Transverse colon (tissue), 4 donors: ENCODE results near the gene MAGEA1. TPM values are rescaled to one million over a fixed set of nuclear protein-coding genes. Genes with fewer than 3 reads are reported as not detected.
"Not testable (repeated sequence)": the region's sequence is repeated elsewhere in the genome, so short reads cannot be mapped to it uniquely, and the experiment has no call there.

Experiments used
- DNase-seq: peaks from one replicate; pipeline ENCODE4 v3.0.0-alpha.2; 2019
- H3K27ac ChIP-seq, 4 donors: fragments of 200-600 bp; sonication (generic); 2 replicates each; pipeline ENCODE4 v1.5.1; 2016 to 2018; ENCODE audit warnings: inconsistent platforms in 4 of 4
- H3K27me3 ChIP-seq: fragments of 200-600 bp; sonication (generic); 2 replicates; pipeline ENCODE4 v1.5.1; 2017; ENCODE audit warnings: inconsistent platforms
- H3K36me3 ChIP-seq, 4 donors: fragments of 200-600 bp; sonication (generic); 2 replicates each; pipeline ENCODE4 v1.5.1; 2017 to 2019; ENCODE audit warnings: inconsistent platforms in 4 of 4
- H3K4me1 ChIP-seq, 4 donors: fragments of 200-600 bp; sonication (generic); 2 replicates each; pipeline ENCODE4 v1.5.1; 2017 to 2020; ENCODE audit warnings: inconsistent platforms in 4 of 4
- H3K4me3 ChIP-seq, 4 donors: fragments of 200-600 bp; sonication (generic); 1 replicate in 1 of 4; 2 replicates in 3 of 4; pipeline versions ENCODE4 v1.5.1 to v1.6.1; 2017 to 2019; ENCODE audit warnings: inconsistent platforms in 4 of 4
- H3K9me3 ChIP-seq, 2 donors: fragments of 200-600 bp; sonication (generic); 2 replicates each; pipeline ENCODE4 v1.5.1; 2017 to 2019; ENCODE audit warnings: inconsistent platforms in 2 of 2
- CTCF ChIP-seq, 5 experiments: fragments of 200-600 bp in 3 of 5; fragments of 450-650 bp in 2 of 5; sonication (generic) in 3 of 5; IDR thresholded peaks; 1 replicate in 2 of 5; 2 replicates in 3 of 5; pipeline ENCODE4 v1.5.1; 2016 to 2017; ENCODE audit warnings: antibody characterized with exemption in 5 of 5, inconsistent platforms in 3 of 5, mild to moderate bottlenecking in 2 of 5, moderate library complexity in 1 of 5
- EP300 ChIP-seq: sonication (generic); formaldehyde crosslinking; IDR thresholded peaks from one replicate; pipeline ENCODE4 v1.6.1; 2017; ENCODE audit warnings: antibody characterized with exemption, low read depth
- POLR2A ChIP-seq: fragments of 450-650 bp; IDR thresholded peaks from one replicate; pipeline ENCODE4 v1.6.1; 2016; ENCODE audit warnings: antibody characterized with exemption, mild to moderate bottlenecking, moderate library complexity
- POLR2AphosphoS5 ChIP-seq, 3 donors: sonication (generic); formaldehyde crosslinking; IDR thresholded peaks; one replicate each; pipeline ENCODE4 v1.6.1; 2016; ENCODE audit warnings: antibody characterized with exemption in 3 of 3
- WGBS, 2 donors: methylation state at CpG; one replicate each; pipeline ENCODE4 v1.1.5; 2018; ENCODE audit warnings: low coverage in 1 of 2; 5-methylcytosine and 5-hydroxymethylcytosine counted together
- in situ Hi-C, 4 donors: fragments of 200-750 bp; cut with MboI; loops; one replicate each; pipeline versions ENCODE4 v1.15.0 to v1.15.1; 2017; ENCODE audit warnings: low sequenced_read_pairs in 3 of 4, low pct_ligation_motif_present in 1 of 4, low pct_unique_long_range_greater_than_20kb in 1 of 4
- intact Hi-C: fragments of 100-400 bp; cut with DNase I; formaldehyde crosslinking; loops from one replicate; pipeline ENCODE4 v1.15.1; 2023; ENCODE audit warnings: low total_unique reads
- total RNA-seq, 4 donors: library from RNA; depleted of rRNA; stranded (reverse); fragments of >200 nt; gene quantifications; one replicate each; pipeline ENCODE4 v1.1.0, GENCODE V29; 2016

Gene MAGEA1, protein sequence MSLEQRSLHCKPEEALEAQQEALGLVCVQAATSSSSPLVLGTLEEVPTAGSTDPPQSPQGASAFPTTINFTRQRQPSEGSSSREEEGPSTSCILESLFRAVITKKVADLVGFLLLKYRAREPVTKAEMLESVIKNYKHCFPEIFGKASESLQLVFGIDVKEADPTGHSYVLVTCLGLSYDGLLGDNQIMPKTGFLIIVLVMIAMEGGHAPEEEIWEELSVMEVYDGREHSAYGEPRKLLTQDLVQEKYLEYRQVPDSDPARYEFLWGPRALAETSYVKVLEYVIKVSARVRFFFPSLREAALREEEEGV
- not detected for total RNA-seq

DNA sequence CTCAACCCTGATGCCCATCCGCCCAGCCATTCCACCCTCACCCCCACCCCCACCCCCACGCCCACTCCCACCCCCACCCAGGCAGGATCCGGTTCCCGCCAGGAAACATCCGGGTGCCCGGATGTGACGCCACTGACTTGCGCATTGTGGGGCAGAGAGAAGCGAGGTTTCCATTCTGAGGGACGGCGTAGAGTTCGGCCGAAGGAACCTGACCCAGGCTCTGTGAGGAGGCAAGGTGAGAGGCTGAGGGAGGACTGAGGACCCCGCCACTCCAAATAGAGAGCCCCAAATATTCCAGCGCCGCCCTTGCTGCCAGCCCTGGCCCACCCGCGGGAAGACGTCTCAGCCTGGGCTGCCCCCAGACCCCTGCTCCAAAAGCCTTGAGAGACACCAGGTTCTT, at the start of gene MAGEA1:
Gene MAGEA1, plus strand, starts transcription at position 154 of the 400 bp plus-strand sequence. CDS start 3,106 bp downstream, outside the sequence.
- no peak for DNase-seq
- H3K4me1 ChIP-seq = no peaks in the 10 kb centered on the region
- H3K27ac ChIP-seq = no peak within 1 kb of the TSS
- H3K4me3 ChIP-seq = no peak within 1 kb of the TSS
- intact Hi-C loops = no loop called here
- H3K27me3 ChIP-seq = no peaks in the 10 kb centered on the region
- TF ChIP-seq POLR2AphosphoS5 (IDR thresholded peaks at IDR 0.05) (no peak), CTCF (IDR thresholded peaks at IDR 0.05) (no peak), EP300 (no peak), POLR2A (no peak)
- in situ Hi-C loops = no loop called here
- H3K9me3 ChIP-seq = no peaks in the 10 kb centered on the region
- 96% methylated on average over 19 of the region's 19 CpGs; no CpG with 5 or more reads in 1 of the 2 donors for WGBS, 2 donors
- no peaks in the 10 kb centered on the region for H3K36me3 ChIP-seq

DNA sequence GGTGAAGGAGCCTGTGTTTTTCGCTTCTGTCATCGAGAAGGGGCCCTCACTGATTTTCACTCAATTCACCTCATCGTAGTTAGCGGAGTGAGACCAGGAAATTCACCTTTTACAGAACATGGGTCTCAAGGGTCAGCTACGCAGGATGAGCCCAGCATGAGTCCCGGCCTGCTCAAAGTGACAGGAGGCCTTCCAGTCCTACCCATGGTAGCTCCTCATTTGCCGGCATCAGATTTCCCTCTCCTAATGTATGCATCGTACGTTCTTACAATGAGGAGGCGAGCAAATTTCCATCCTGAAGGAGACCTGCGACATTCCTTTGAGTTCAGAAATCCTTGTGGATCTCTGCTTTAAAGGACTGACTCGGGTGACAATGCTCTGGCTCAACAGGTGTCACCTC, 46.2 kb upstream of the MAGEA1 start:
- not testable (repeated sequence) for H3K36me3 ChIP-seq

GRCh38 chrX:153139074-153139473, 40.0 kb upstream of the MAGEA1 start:
- H3K27ac ChIP-seq, DNase-seq, in situ Hi-C loops, H3K9me3 ChIP-seq, H3K4me3 ChIP-seq, H3K4me1 ChIP-seq, intact Hi-C loops, H3K27me3 ChIP-seq, H3K36me3 ChIP-seq: not testable (repeated sequence)
- WGBS, 2 donors = no CpG with 5 or more reads among the region's 4 CpGs

More for the DNA sequence above, 46.2 kb upstream of the MAGEA1 start:
- H3K9me3 ChIP-seq, H3K4me1 ChIP-seq, H3K27ac ChIP-seq, DNase-seq, H3K4me3 ChIP-seq, in situ Hi-C loops, H3K27me3 ChIP-seq, intact Hi-C loops: not testable (repeated sequence)
- WGBS, 2 donors = no CpG with 5 or more reads among the region's 12 CpGs

- DNase-seq, in situ Hi-C loops, intact Hi-C loops, H3K27me3 ChIP-seq, H3K36me3 ChIP-seq, H3K4me1 ChIP-seq, H3K27ac ChIP-seq, H3K4me3 ChIP-seq, H3K9me3 ChIP-seq: not testable (repeated sequence)
- WGBS, 2 donors = 80% methylated on average over 1 of the region's 7 CpGs; no CpG with 5 or more reads in 1 of the 2 donors
Measured at GRCh38 chrX:153146288-153146687, 32.8 kb upstream of the MAGEA1 start.

- 50 to 56% methylated on average over 1 to 3 of the region's 3 CpGs for WGBS, 2 donors
- Histone ChIP-seq H3K4me1 (no peaks in the 10 kb centered on the region), H3K27me3 (no peaks in the 10 kb centered on the region), H3K9me3 (no peaks in the 10 kb centered on the region), H3K4me3 (no peak overlapping the region), H3K27ac (no peak overlapping the region), H3K36me3 (no peaks in the 10 kb centered on the region)
- TF ChIP-seq EP300 = no peak
- intact Hi-C loops = no loop called here
- in situ Hi-C loops = loop anchor here in 1 of 4 donors (25.0 kb wide), 1 partner anchor 209 kb away; no protein-coding TSS in a partner anchor
- DNase-seq = no peak
Measured at GRCh38 chrX:153153516-153153915, 25.6 kb upstream of the MAGEA1 start.

DNA sequence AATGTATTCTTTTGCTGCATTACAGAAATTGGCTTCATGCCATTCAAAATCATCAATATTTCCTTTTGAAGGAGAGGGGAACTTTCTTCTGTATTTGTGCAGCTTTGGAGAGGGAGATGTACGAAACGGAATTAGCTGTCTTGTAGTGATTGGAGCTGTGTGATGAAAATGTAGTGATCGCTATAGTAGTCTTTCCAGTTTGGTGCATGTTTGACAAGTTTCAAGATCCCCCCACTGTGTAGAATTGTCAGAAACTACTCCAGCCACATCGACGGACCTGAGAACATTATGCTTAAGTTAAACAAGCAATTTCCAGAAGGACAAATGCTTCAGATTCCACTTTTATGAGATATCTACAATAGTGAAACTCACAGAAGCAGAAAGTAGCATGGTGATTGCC, 21.6 kb upstream of the MAGEA1 start:
- TF ChIP-seq POLR2AphosphoS5 (IDR thresholded peaks at IDR 0.05) (no peak), EP300 (no peak), CTCF (IDR thresholded peaks at IDR 0.05) (no peak), POLR2A (no peak)
- no peaks in the 10 kb centered on the region for H3K36me3 ChIP-seq
- H3K27ac ChIP-seq = no peak overlapping the region
- no peak overlapping the region for H3K4me3 ChIP-seq
- H3K4me1 ChIP-seq = no peaks in the 10 kb centered on the region
- H3K9me3 ChIP-seq = no peaks in the 10 kb centered on the region
- no peak for DNase-seq
- in situ Hi-C loops (loop anchor here in 1 of 4 donors (25.0 kb wide), 1 partner anchor 205 kb away; no protein-coding TSS in a partner anchor), intact Hi-C loops (no loop called here)
- 35 to 65% methylated on average over 2 to 5 of the region's 5 CpGs for WGBS, 2 donors
- no peaks in the 10 kb centered on the region for H3K27me3 ChIP-seq
